WERI-Rb-1 (cell line): ENCODE measurements around the gene FCHO2.

ENCODE experiments used
- DNase-seq: peaks from one replicate; pipeline ENCODE4 v3.0.0-alpha.2; 2020
- H3K27ac ChIP-seq: fragments of 250-450 bp; sonication (Bioruptor Pico); 2 replicates; pipeline ENCODE4 v1.5.1; 2020; ENCODE audit warnings: mild to moderate bottlenecking, moderate library complexity
- H3K27me3 ChIP-seq: fragments of 250-450 bp; sonication (Bioruptor Pico); 2 replicates; pipeline ENCODE4 v1.5.1; 2021; ENCODE audit warnings: mild to moderate bottlenecking, low read depth, moderate library complexity; ENCODE audit not compliant: insufficient read depth, severe bottlenecking
- H3K36me3 ChIP-seq: fragments of 250-450 bp; sonication (Bioruptor Pico); 2 replicates; pipeline ENCODE4 v1.5.1; 2020; ENCODE audit warnings: mild to moderate bottlenecking, moderate library complexity
- H3K4me3 ChIP-seq: 2 replicates; pipeline ENCODE4 v1.5.1; 2011; ENCODE audit warnings: low read depth, mild to moderate bottlenecking, control low read depth, low read length
- H3K9me3 ChIP-seq: fragments of 250-450 bp; sonication (Bioruptor Pico); 2 replicates; pipeline ENCODE4 v1.5.1; 2021; ENCODE audit warnings: mild to moderate bottlenecking, moderate library complexity; ENCODE audit not compliant: severe bottlenecking
- CTCF ChIP-seq: IDR thresholded peaks from 2 replicates; pipeline ENCODE4 v1.5.1; 2011; ENCODE audit warnings: low read depth, mild to moderate bottlenecking, control low read depth, inconsistent platforms, low read length

FCHO2 gene

GRCh38 chr5:73096239-73096575 lies 140.4 kb downstream of the FCHO2 start:
- H3K27ac ChIP-seq: no peak overlapping the region
- no peak for TF ChIP-seq CTCF
- no peaks in the 10 kb centered on the region for H3K36me3 ChIP-seq
- H3K4me3 ChIP-seq: no peak overlapping the region
- no peaks in the 10 kb centered on the region for H3K27me3 ChIP-seq
- peaks cover 4% of the 10 kb centered on the region for H3K9me3 ChIP-seq
- no peak for DNase-seq

GRCh38 chr5:73097740-73098139 lies 141.9 kb downstream of the FCHO2 start:
- TF ChIP-seq CTCF: no peak
- Histone ChIP-seq H3K9me3 (peaks cover 4% of the 10 kb centered on the region), H3K27ac (no peak overlapping the region), H3K27me3 (no peaks in the 10 kb centered on the region), H3K4me3 (no peak overlapping the region), H3K36me3 (no peaks in the 10 kb centered on the region)
- no peak for DNase-seq

- Histone ChIP-seq H3K4me3 (no peak overlapping the region), H3K27me3 (no peaks in the 10 kb centered on the region), H3K36me3 (no peaks in the 10 kb centered on the region), H3K9me3 (peaks cover 4% of the 10 kb centered on the region), H3K27ac (no peak overlapping the region)
- DNase-seq: no peak
- TF ChIP-seq CTCF: no peak
These were observed 144.3 kb downstream of the FCHO2 start for GRCh38 chr5:73100109-73100508.

GRCh38 chr5:73103870-73104299 lies 148.0 kb downstream of the FCHO2 start:
- no peaks in the 10 kb centered on the region for H3K36me3 ChIP-seq
- no peaks in the 10 kb centered on the region for H3K27me3 ChIP-seq
- no peak overlapping the region for H3K27ac ChIP-seq
- no peaks in the 10 kb centered on the region for H3K9me3 ChIP-seq
- DNase-seq: no peak
- no peak for TF ChIP-seq CTCF
- no peak overlapping the region for H3K4me3 ChIP-seq

GRCh38 chr5:73104326-73104725 lies 148.5 kb downstream of the FCHO2 start:
- no peak for DNase-seq
- H3K4me3 ChIP-seq: no peak overlapping the region
- no peak for TF ChIP-seq CTCF
- H3K27me3 ChIP-seq: no peaks in the 10 kb centered on the region
- no peaks in the 10 kb centered on the region for H3K36me3 ChIP-seq
- no peaks in the 10 kb centered on the region for H3K9me3 ChIP-seq
- no peak overlapping the region for H3K27ac ChIP-seq

GRCh38 chr5:73106335-73106734 lies 150.5 kb downstream of the FCHO2 start:
- H3K36me3 ChIP-seq: no peaks in the 10 kb centered on the region
- no peak overlapping the region for H3K27ac ChIP-seq
- DNase-seq: no peak
- TF ChIP-seq CTCF: no peak
- H3K9me3 ChIP-seq: no peaks in the 10 kb centered on the region
- no peaks in the 10 kb centered on the region for H3K27me3 ChIP-seq
- no peak overlapping the region for H3K4me3 ChIP-seq
